SK-N-SH (cell line): ENCODE data around the gene HDGF. TPM values are rescaled to one million over a fixed set of nuclear protein-coding genes. Genes with fewer than 3 reads are reported as not detected.

ENCODE experiments used
- CTCF ChIA-PET: fragments of 300-600, 350-600 bp; formaldehyde crosslinking; extraction: SDS; loops from one replicate; lab custom pipeline; 2021; lab: Yijun Ruan, JAX
- POLR2A ChIA-PET: fragments of 350-600 bp; sonication (Branson Sonifier 250); formaldehyde crosslinking; extraction: SDS; loops from one replicate; lab custom pipeline; 2020; ENCODE audit warnings: antibody characterized with exemption, inconsistent platforms; lab: Yijun Ruan, JAX
- DNase-seq: peaks from one replicate; pipeline ENCODE4 v3.0.0; 2012
- H2AFZ ChIP-seq: fragments of 200-600 bp; sonication (generic); 2 replicates; pipeline ENCODE4 v1.8.1; 2016; ENCODE audit warnings: antibody characterized with exemption, mild to moderate bottlenecking, low read depth
- H3F3A ChIP-seq: fragments of 200-600 bp; sonication (generic); replicated peaks from 2 replicates; pipeline ENCODE3; 2016; ENCODE audit warnings: antibody characterized with exemption, mild to moderate bottlenecking; ENCODE audit not compliant: insufficient read depth
- H3K27ac ChIP-seq, 2 experiments: fragments of 200-500 bp in 1 of 2; fragments of 200-600 bp in 1 of 2; sonication (Bioruptor generic) in 1 of 2; sonication (generic), shearing (Covaris generic) in 1 of 2; 2 replicates each; pipeline versions ENCODE4 v1.5.1 to v1.6.1; 2014 to 2016; ENCODE audit warnings: low read depth in 2 of 2, inconsistent platforms in 1 of 2, low read length in 1 of 2, mild to moderate bottlenecking in 1 of 2, mixed read lengths in 1 of 2
- H3K27me3 ChIP-seq: fragments of 200-600 bp; sonication (generic), shearing (Covaris generic); 2 replicates; pipeline ENCODE4 v1.6.1; 2016; ENCODE audit warnings: mixed run types; ENCODE audit not compliant: insufficient read depth
- H3K36me3 ChIP-seq, 2 experiments: fragments of 200-500 bp in 1 of 2; fragments of 200-600 bp in 1 of 2; sonication (Bioruptor generic) in 1 of 2; sonication (generic) in 1 of 2; replicated peaks in 1 of 2; 2 replicates each; pipeline versions ENCODE3 to v1.5.1; 2014 to 2016; ENCODE audit warnings: low read length in 1 of 2, mild to moderate bottlenecking in 1 of 2; ENCODE audit not compliant: insufficient read depth in 2 of 2, control insufficient read depth in 1 of 2
- H3K4me1 ChIP-seq, 2 experiments: fragments of 200-500 bp in 1 of 2; fragments of 200-600 bp in 1 of 2; sonication (Bioruptor generic) in 1 of 2; sonication (generic), shearing (Covaris generic) in 1 of 2; 2 replicates each; pipeline versions ENCODE4 v1.5.1 to v1.6.1; 2014 to 2016; ENCODE audit warnings: low read depth in 1 of 2, low read length in 1 of 2, mixed run types in 1 of 2; ENCODE audit not compliant: insufficient read depth in 2 of 2, control insufficient read depth in 1 of 2
- H3K4me2 ChIP-seq: fragments of 200-600 bp; sonication (generic), shearing (Covaris generic); 2 replicates; pipeline ENCODE4 v1.6.1; 2017; ENCODE audit warnings: mixed run types
- H3K4me3 ChIP-seq, 2 experiments: fragments of 200-500 bp in 1 of 2; fragments of 200-600 bp in 1 of 2; sonication (Bioruptor generic) in 1 of 2; sonication (generic), shearing (Covaris generic) in 1 of 2; 2 replicates each; pipeline versions ENCODE4 v1.5.1 to v1.8.1; 2014 to 2016; ENCODE audit warnings: low read depth in 2 of 2, inconsistent platforms in 1 of 2, low read length in 1 of 2, mild to moderate bottlenecking in 1 of 2, mixed read lengths in 1 of 2, moderate library complexity in 1 of 2
- H3K79me2 ChIP-seq: fragments of 200-600 bp; sonication (generic); 2 replicates; pipeline ENCODE4 v1.8.1; 2017; ENCODE audit warnings: mild to moderate bottlenecking; ENCODE audit not compliant: insufficient read depth
- H3K9ac ChIP-seq: fragments of 200-600 bp; sonication (generic); 2 replicates; pipeline ENCODE4 v1.6.1; 2017; ENCODE audit warnings: mixed run types
- H3K9me2 ChIP-seq: fragments of 200-600 bp; sonication (generic); 2 replicates; pipeline ENCODE4 v1.6.1; 2017; ENCODE audit warnings: mixed run types
- H3K9me3 ChIP-seq: fragments of 200-600 bp; sonication (generic); 2 replicates; pipeline ENCODE4 v1.6.1; 2017; ENCODE audit warnings: mixed run types, mild to moderate bottlenecking, moderate library complexity
- H4K20me1 ChIP-seq: fragments of 200-600 bp; sonication (generic); 2 replicates; pipeline ENCODE4 v1.6.1; 2017; ENCODE audit warnings: mild to moderate bottlenecking, mixed run types; ENCODE audit not compliant: insufficient read depth
- CHD2 ChIP-seq: fragments of 150-350 bp; IDR thresholded peaks from 2 replicates; pipeline ENCODE4 v1.6.1; 2018; ENCODE audit warnings: low read length; ENCODE audit not compliant: partially characterized antibody
- CTCF ChIP-seq: fragments of 200-600 bp; sonication (generic); IDR thresholded peaks from 2 replicates; pipeline ENCODE4 v1.6.1; 2017; ENCODE audit warnings: antibody characterized with exemption, mild to moderate bottlenecking, moderate library complexity
- ELF1 ChIP-seq: IDR thresholded peaks from 2 replicates; pipeline ENCODE4 v1.4.0; 2012
- EP300 ChIP-seq, 2 experiments: IDR thresholded peaks; 2 replicates each; pipeline versions ENCODE4 v1.4.0 to v1.6.1; 2012; ENCODE audit warnings: borderline replicate concordance in 1 of 2, low read depth in 1 of 2, low read length in 1 of 2
- EZH2phosphoT487 ChIP-seq: fragments of 200-600 bp; sonication (generic); IDR thresholded peaks from 2 replicates; pipeline ENCODE4 v1.6.1; 2017; ENCODE audit warnings: low read depth, mixed run types, mild to moderate bottlenecking, antibody characterized with exemption, moderate library complexity, borderline replicate concordance
- FOXJ3 ChIP-seq: sonication (generic); formaldehyde crosslinking; IDR thresholded peaks from 2 replicates; pipeline ENCODE4 v1.5.1; 2020; ENCODE audit warnings: mild to moderate bottlenecking, missing genetic modification reagents
- FOXM1 ChIP-seq: IDR thresholded peaks from 2 replicates; pipeline ENCODE4 v1.4.0; 2012; ENCODE audit warnings: low read depth, mild to moderate bottlenecking
- MEF2A ChIP-seq: IDR thresholded peaks from 2 replicates; pipeline ENCODE4 v1.4.0; 2012; ENCODE audit warnings: low read depth, borderline replicate concordance
- NFIC ChIP-seq: IDR thresholded peaks from 2 replicates; pipeline ENCODE4 v1.4.0; 2012; ENCODE audit warnings: borderline replicate concordance
- POLR2AphosphoS5 ChIP-seq: IDR thresholded peaks from 2 replicates; pipeline ENCODE4 v1.6.1; 2012; ENCODE audit warnings: low read depth, low read length
- RAD21 ChIP-seq: IDR thresholded peaks from 2 replicates; pipeline ENCODE4 v1.6.1; 2012; ENCODE audit warnings: mild to moderate bottlenecking, low read length
- RFX5 ChIP-seq: IDR thresholded peaks from 2 replicates; pipeline ENCODE4 v1.6.1; 2012; ENCODE audit warnings: mild to moderate bottlenecking, improper control_type of control experiment, low read length
- RXRA ChIP-seq: IDR thresholded peaks from 2 replicates; pipeline ENCODE4 v1.4.0; 2012; ENCODE audit warnings: low read depth, mild to moderate bottlenecking, borderline replicate concordance
- SIN3A ChIP-seq: IDR thresholded peaks from 2 replicates; pipeline ENCODE4 v1.6.1; 2012; ENCODE audit warnings: low read depth, mild to moderate bottlenecking, low read length, moderate library complexity, borderline replicate concordance
- TAF1 ChIP-seq: IDR thresholded peaks from 2 replicates; pipeline ENCODE4 v1.6.1; 2012; ENCODE audit warnings: low read depth, mild to moderate bottlenecking, low read length, moderate library complexity, borderline replicate concordance
- TEAD4 ChIP-seq: IDR thresholded peaks from 2 replicates; pipeline ENCODE4 v1.4.0; 2012; ENCODE audit warnings: mild to moderate bottlenecking, borderline replicate concordance; ENCODE audit not compliant: insufficient read depth
- USF1 ChIP-seq: IDR thresholded peaks from 2 replicates; pipeline ENCODE4 v1.4.0; 2012; ENCODE audit warnings: low read depth, borderline replicate concordance
- YY1 ChIP-seq: IDR thresholded peaks from 2 replicates; pipeline ENCODE4 v1.4.0; 2012; ENCODE audit warnings: low read depth, mild to moderate bottlenecking
- ZBTB33 ChIP-seq: IDR thresholded peaks from 2 replicates; pipeline ENCODE4 v1.4.0; 2012; ENCODE audit warnings: low read depth, borderline replicate concordance
- WGBS: methylation state at CpG from one replicate; pipeline ENCODE4 v1.1.6; 2017; ENCODE audit warnings: low lambda C conversion rate; 5-methylcytosine and 5-hydroxymethylcytosine counted together
- polyA plus RNA-seq, 3 experiments: library from polyadenylated mRNA; depleted of rRNA; stranded (reverse); fragments of >200 nt; gene quantifications; 2 replicates each; pipeline ENCODE4 v1.2.3, GENCODE V29; 2012
- TF ChIP-seq, protein P1 (sequence below): fragments of 150-350 bp; IDR thresholded peaks from 2 replicates; pipeline ENCODE4 v1.6.1; 2017; ENCODE audit warnings: antibody characterized with exemption, low read length, low read depth, borderline replicate concordance

Gene HDGF
- polyA plus RNA-seq, 1 of the 3 experiments (the other 2 are of a cell fraction), result 152 TPM

DNA sequence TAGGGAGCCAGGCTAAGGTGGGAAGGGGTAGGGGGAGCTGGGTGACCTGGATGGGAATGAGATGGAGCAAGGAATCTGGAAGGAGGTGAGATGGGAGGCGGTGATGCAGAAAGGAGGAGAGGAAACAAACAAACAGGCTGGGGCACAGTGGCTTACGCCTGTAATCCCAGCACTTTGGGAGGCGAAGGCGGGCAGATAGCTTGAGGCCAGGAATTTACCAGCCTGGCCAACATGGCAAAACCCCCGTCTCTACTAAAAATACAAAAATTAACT lies 56.8 kb downstream of the HDGF start:
- peaks cover 0 to 2% of the 10 kb centered on the region in 2 experiments for H3K36me3 ChIP-seq
- POLR2A ChIA-PET, result interaction anchor here (0.7 to 2.1 kb wide), 4 partner anchors 8 to 17 kb away, joined by 3 to 5 read pairs (median 5); partner anchors contain the start of gene CRABP2

More for the DNA sequence above, 56.8 kb downstream of the HDGF start:
- H3K9me3 ChIP-seq, result no peaks in the 10 kb centered on the region
- no peak for DNase-seq
- no peaks in the 10 kb centered on the region for H3K9me2 ChIP-seq
- 91% methylated on average over 5 of the region's 5 CpGs for WGBS
- peak overlapping the region; percentile 26; the same call in 1 of the 2 replicates for H3K4me2 ChIP-seq
- peak overlapping the region; percentile 34 to 86; a peak in 3 of 4 replicates for H3K27ac ChIP-seq
- H3F3A ChIP-seq, result peaks cover 15% of the 10 kb centered on the region
- no peaks in the 10 kb centered on the region for H3K79me2 ChIP-seq
- H2AFZ ChIP-seq, result peak overlapping the region; percentile 69; the same call in 1 of the 2 replicates
- CTCF ChIA-PET, result interaction anchor here (1.1 to 45.5 kb wide), 5 partner anchors 17 to 192 kb away, joined by 3 to 2702 read pairs (median 11); partner anchors contain the start of genes CRABP2, ISG20L2, METTL25B and NES
- H3K4me1 ChIP-seq, result peaks cover 14 to 65% of the 10 kb centered on the region in 2 experiments; a peak in 3 of 4 replicates
- TF ChIP-seq TAF1 (no peak), NFIC (no peak), YY1 (no peak), EP300 (IDR thresholded peaks at IDR 0.05; ENCODE audit: borderline replicate concordance in 1 of 2, low read depth in 1 of 2, low read length in 1 of 2) (no peak), RFX5 (no peak), FOXJ3 (CRISPR knock-in tag) (no peak), ELF1 (no peak), RAD21 (no peak), TEAD4 (no peak), CHD2 (no peak), MEF2A (no peak), EZH2phosphoT487 (no peak), POLR2AphosphoS5 (no peak), ZBTB33 (no peak), RXRA (no peak), SIN3A (no peak), FOXM1 (no peak), CTCF (no peak), USF1 (no peak)
- TF ChIP-seq, protein P1, sequence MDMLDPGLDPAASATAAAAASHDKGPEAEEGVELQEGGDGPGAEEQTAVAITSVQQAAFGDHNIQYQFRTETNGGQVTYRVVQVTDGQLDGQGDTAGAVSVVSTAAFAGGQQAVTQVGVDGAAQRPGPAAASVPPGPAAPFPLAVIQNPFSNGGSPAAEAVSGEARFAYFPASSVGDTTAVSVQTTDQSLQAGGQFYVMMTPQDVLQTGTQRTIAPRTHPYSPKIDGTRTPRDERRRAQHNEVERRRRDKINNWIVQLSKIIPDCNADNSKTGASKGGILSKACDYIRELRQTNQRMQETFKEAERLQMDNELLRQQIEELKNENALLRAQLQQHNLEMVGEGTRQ, result no peak
- no peaks in the 10 kb centered on the region for H4K20me1 ChIP-seq
- no peaks in the 10 kb centered on the region for H3K27me3 ChIP-seq
- no peak overlapping the region for H3K4me3 ChIP-seq
- H3K9ac ChIP-seq, result no peak overlapping the region
